UCSD-AML1 (cell line): Measurements from ENCODE around the gene ANKRD33B.

Source experiments
- DNase-seq: peaks from one replicate; lab custom pipeline; 2025; ENCODE audit not compliant: unreplicated experiment; lab: John Stamatoyannopoulos, UW

The ANKRD33B gene

GRCh38 chr5:10671041-10672008 is 107.5 kb downstream of the ANKRD33B start:
- DNase-seq: no peak

GRCh38 chr5:10672146-10673016 is 108.5 kb downstream of the ANKRD33B start:
- no peak for DNase-seq

GRCh38 chr5:10673017-10673389 is 109.1 kb downstream of the ANKRD33B start:
- no peak for DNase-seq

- no peak for DNase-seq
These were observed 109.5 kb downstream of the ANKRD33B start for GRCh38 chr5:10673407-10673806.

- DNase-seq: no peak
These were observed 110.2 kb downstream of the ANKRD33B start for GRCh38 chr5:10674096-10674495.

GRCh38 chr5:10674582-10674981 is 110.7 kb downstream of the ANKRD33B start:
- no peak for DNase-seq

DNA sequence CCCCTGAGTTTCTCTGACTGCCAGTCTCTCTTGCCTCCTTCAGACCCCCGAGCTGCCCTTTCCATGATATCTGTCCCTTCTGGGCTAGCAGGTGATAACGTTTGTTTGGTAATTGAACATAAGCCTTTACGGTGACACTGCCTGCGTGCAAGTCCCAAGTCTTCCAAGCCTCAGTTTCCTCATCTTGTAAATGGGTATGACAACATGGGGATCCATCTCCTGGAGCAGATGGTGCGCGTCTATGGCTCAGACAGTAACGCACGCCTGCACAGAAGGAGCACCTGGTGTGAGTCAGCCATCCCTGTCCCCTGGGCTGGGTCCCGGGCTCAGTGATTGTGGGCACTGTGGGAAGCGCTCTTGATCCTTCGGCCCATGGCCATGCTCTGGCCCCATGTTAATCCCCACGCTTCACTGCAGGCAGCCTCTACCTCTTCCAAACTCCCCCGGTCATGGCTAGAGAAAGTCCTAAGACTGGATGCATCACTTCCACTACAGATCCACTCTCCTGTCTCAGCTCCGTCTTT is 111.4 kb downstream of the ANKRD33B start:
- DNase-seq: no peak

DNA sequence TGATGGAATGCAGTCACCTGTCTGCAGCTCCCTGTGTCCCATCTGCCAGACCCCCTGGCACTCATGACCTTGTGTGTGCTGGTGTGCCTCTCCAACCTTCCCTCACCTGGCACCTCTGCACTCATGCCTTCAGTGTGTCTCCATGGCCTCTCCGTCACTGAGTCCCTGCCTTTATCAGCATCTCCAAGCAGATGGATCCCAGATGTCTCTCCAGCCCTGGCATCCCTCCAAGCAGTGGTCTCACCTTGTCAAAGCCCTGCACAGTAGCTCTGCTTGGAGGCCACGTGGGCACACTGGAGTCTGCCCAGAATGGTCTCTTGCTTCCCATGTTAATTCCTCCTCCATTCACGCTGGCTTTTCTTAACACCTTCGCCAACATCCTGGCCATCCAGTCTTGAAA is 112.4 kb downstream of the ANKRD33B start:
- DNase-seq: no peak

DNA sequence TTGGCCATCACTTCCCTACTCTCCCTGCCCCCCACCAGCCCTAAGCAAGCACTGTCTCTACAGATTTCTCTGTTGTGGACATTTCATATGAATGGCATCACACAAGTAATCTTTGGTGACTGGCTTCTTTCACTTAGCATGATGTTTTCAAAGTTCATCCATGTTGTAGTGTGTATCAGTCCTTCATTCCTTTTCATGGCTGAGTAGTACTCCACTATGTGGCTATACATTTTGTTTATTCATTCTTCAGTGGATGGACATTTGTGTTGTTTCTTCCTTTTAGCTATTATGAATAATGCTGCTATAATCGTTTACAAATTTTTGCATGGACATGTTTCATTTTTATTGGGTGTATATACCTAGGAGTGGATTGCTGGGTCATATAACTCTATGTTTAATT is 113.1 kb downstream of the ANKRD33B start:
- no peak for DNase-seq

GRCh38 chr5:10677533-10677932 is 113.7 kb downstream of the ANKRD33B start:
- DNase-seq: no peak

- DNase-seq: no peak
These were observed 114.4 kb downstream of the ANKRD33B start for GRCh38 chr5:10678244-10678643.

DNA sequence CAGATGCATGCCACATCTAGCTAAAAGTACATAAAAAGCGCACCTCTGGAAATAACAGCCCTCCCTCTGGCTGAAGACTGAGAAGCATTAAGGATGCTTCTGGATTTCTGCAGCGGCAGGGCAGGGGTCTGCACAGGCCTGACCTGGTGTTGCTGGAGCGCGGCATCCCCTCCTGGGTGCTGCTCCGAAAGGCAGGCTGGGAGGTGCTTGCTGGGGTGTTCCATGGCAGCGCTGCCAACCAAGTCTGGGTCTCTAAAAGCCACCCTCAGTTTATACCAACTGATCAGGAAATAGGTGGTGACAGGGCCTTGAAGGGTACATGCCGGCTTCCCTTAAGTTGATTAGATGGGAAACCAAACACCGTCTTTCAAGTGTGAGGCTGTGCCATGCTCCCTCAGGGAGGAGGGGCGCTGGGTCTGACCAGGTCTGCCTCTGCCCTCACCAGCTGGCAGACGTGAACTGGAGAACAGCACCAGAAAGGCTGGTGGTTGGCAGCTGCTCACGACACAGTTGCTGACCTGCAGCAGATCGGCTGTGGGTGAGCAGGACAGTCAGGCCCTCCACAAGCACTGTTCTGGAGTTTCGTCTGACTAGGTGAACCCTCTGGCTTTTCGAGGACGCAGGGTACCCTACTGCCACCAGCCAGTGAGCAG is 115.6 kb downstream of the ANKRD33B start:
- DNase-seq: no peak

GRCh38 chr5:10680876-10681481 is 117.1 kb downstream of the ANKRD33B start:
- peak; percentile 48 for DNase-seq

DNA sequence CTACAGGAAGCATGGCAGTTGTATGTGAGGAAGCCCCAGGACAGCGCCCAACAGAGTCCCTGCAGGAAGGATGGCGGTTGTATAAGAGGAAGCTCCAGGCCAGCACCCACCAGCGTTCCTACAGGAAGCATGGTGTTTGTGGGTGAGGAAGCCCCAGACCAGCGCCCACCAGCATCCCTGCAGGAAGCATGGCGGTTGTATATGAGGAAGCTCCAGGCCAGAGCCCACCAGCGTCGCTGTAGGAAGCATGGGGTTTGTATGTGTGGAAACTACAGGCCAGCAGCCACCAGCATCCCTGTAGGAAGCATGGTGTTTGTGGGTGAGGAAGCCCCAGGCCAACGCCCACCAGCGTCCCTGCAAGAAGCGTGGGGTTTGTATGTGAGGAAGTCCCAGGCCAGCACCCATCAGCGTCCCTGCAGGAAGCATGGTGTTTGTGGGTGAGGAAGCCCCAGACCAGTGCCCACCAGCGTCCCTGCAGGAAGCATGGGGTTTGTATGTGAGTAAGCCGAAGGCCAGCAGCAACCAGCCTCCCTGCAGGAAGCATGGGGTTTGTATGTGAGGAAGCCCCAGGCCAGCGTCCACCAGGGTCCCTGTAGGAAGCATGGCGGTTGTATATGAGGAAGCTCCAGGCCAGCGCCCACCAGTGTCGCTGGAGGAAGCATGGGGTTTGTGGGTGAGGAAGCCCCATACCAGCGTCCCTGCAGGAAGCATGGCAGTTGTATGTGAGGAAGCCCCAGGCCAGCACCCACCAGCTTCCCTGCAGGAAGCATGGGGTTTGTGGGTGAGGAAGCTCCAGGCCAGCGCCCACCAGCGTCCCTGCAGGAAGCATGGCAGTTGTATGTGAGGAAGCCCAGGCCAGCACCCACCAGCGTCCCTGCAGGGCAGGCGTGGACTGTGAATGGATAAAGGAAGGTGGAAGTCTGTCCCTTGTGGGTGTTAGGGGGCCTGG is 118.1 kb downstream of the ANKRD33B start:
- peak; percentile 81 for DNase-seq

- DNase-seq: no peak
These were observed 119.1 kb downstream of the ANKRD33B start for GRCh38 chr5:10682801-10683525.

DNA sequence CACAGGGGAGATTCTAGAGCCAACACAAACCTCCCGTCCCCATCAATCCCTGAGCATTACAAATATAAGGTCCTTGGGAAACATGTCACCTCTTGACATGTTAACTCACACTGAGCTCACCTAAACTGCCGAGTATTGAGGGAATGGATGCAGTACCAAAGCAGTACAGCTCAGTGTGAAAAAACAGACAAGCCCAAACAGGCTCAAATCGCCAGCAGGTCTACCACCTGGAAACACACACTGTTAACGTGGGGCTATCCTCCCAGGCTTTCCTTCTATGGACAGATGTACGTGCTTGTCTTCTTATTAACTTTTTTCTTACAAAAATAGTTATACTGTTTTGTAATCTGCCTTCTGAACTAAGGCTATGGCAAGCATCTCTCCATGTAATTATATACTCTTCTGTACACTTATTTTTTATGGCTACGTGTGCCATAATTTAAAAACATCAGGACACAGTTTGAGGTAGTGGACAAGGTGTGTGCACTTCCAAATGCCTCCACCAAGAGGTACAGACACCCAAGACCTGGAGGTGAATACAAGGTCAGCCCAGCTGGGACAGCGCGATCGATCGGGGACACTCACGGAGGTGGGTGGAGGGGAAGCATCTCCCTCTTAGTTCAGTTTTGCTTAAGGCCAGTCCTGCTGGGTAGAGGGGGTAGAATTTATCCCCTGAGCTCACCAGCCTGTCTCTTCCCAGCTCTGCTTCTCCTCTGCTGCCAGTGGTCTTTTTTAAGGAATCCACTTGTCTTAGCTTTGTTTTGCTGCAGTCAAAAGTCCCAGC is 120.6 kb downstream of the ANKRD33B start:
- DNase-seq: no peak

DNA sequence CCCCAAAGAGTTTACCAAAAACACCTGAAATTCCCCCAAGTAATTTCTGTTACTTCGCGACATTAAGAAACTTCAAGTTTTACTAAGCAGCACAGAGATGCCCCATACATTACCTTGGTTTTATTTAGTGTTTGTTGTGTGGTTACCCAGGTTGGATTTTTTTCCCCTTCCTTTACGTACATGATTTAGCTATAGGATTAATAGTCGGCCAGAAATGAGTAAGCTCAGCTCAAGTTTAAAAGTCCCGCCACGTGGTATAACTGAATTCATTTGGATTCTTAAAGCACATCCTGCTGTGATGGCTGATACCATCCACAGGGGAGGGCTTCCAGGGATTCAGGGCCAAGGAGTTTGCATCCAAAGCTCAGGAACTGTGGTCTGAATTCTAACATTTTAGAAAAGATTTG is 121.2 kb downstream of the ANKRD33B start:
- no peak for DNase-seq

DNA sequence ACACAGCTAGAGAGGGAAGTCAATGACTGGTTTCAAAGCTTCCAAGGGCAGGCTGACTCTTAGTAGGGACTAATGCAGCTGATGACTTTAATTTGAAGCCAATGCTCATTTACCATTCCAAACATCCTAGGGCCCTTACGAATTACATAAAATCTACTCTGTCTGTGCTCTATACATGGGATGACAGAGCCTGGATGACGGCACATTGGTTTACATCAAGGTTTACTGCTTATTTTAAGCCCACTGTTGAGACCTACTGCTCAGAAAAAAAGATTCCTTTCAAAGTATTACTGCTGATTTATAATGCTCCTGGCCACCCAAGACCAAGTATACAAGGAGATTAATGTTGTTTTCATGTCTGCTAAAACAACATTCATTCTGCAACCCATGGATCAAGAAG is 123.0 kb downstream of the ANKRD33B start:
- no peak for DNase-seq
